ENCODE results near the gene RARRES2.

Gene RARRES2

GRCh38 chr7:150377196-150377595 is 35.8 kb upstream of the RARRES2 start:
- DNase-seq (ENCODE audit: low read depth in 1 of 2, low spot score in 1 of 2): no peak

- no peak for DNase-seq (ENCODE audit: low read depth in 1 of 2, low spot score in 1 of 2)
These were observed 35.1 kb upstream of the RARRES2 start for GRCh38 chr7:150376560-150376959.

- DNase-seq (ENCODE audit: low read depth in 1 of 2, low spot score in 1 of 2): peak in 1 of 2 donors; percentile 58
These were observed 34.5 kb upstream of the RARRES2 start for GRCh38 chr7:150375662-150376521.

- DNase-seq (ENCODE audit: low read depth in 1 of 2, low spot score in 1 of 2): no peak
These were observed 33.0 kb upstream of the RARRES2 start for GRCh38 chr7:150374472-150374871.

- no peak for DNase-seq (ENCODE audit: low read depth in 1 of 2, low spot score in 1 of 2)
These were observed 32.6 kb upstream of the RARRES2 start for GRCh38 chr7:150374026-150374425.

- no peak for DNase-seq (ENCODE audit: low read depth in 1 of 2, low spot score in 1 of 2)
These were observed 31.8 kb upstream of the RARRES2 start for GRCh38 chr7:150373049-150373801.

GRCh38 chr7:150372271-150373048 is 31.0 kb upstream of the RARRES2 start:
- no peak for DNase-seq (ENCODE audit: low read depth in 1 of 2, low spot score in 1 of 2)

GRCh38 chr7:150371996-150372270 is 30.5 kb upstream of the RARRES2 start:
- no peak for DNase-seq (ENCODE audit: low read depth in 1 of 2, low spot score in 1 of 2)

- no peak for DNase-seq (ENCODE audit: low read depth in 1 of 2, low spot score in 1 of 2)
These were observed 29.9 kb upstream of the RARRES2 start for GRCh38 chr7:150371131-150371995.

- DNase-seq (ENCODE audit: low read depth in 1 of 2, low spot score in 1 of 2): no peak
These were observed 29.2 kb upstream of the RARRES2 start for GRCh38 chr7:150370612-150371071.

- DNase-seq (ENCODE audit: low read depth in 1 of 2, low spot score in 1 of 2): no peak
These were observed 28.5 kb upstream of the RARRES2 start for GRCh38 chr7:150369748-150370501.

GRCh38 chr7:150368884-150369747 is 27.7 kb upstream of the RARRES2 start:
- DNase-seq (ENCODE audit: low read depth in 1 of 2, low spot score in 1 of 2): peak in 1 of 2 donors; percentile 36

GRCh38 chr7:150368096-150368883 is 26.9 kb upstream of the RARRES2 start, which contains the start of gene REPIN1:
Gene REPIN1 (plus strand): TSS chr7:150368822. CDS start chr7:150369712, 890 bp downstream.
- peak; percentile 67 to 72 for DNase-seq (ENCODE audit: low read depth in 1 of 2, low spot score in 1 of 2)

- no peak for DNase-seq (ENCODE audit: low read depth in 1 of 2, low spot score in 1 of 2)
These were observed 26.3 kb upstream of the RARRES2 start for GRCh38 chr7:150367677-150368095.

- no peak for DNase-seq (ENCODE audit: low read depth in 1 of 2, low spot score in 1 of 2)
These were observed 24.4 kb upstream of the RARRES2 start for GRCh38 chr7:150365673-150366398.

- DNase-seq (ENCODE audit: low read depth in 1 of 2, low spot score in 1 of 2): no peak
These were observed 23.8 kb upstream of the RARRES2 start for GRCh38 chr7:150365194-150365593.

GRCh38 chr7:150363872-150364271 is 22.4 kb upstream of the RARRES2 start:
- no peak for DNase-seq (ENCODE audit: low read depth in 1 of 2, low spot score in 1 of 2)
